ENCODE data around the gene ARL14EPL.

- TF ChIP-seq CTCF (conservative IDR thresholded peaks at IDR 0.05 in 1 of 2, IDR thresholded peaks at IDR 0.05 in 1 of 2; ENCODE audit: low read depth in 1 of 2, low read length in 2 of 2) (no peak), EZH2 (IDR thresholded peaks at IDR 0.05; ENCODE audit: low read length, missing control alignments) (no peak)
These were observed 18.3 kb upstream of the ARL14EPL start for GRCh38 chr5:116013936-116014335.

Data from fibroblast of lung (primary cell).